HCT116 (cell line): ENCODE data around the gene CAPSL. TPM values are rescaled to one million over a fixed set of nuclear protein-coding genes. Genes with fewer than 3 reads are reported as not detected.

Experiments used
- ATAC-seq: fragments of 200-7000 bp; cut with Tn5 transposase; 2 replicates; pipeline ENCODE4 v1.9.1; 2020; ENCODE audit warnings: mild to moderate bottlenecking, moderate library complexity
- BruUV-seq: library from RNA; stranded (reverse); fragments of 400-500 nt; replicated peaks from 2 replicates; lab custom pipeline; 2021; lab: Mats Ljungman, UMichigan
- CTCF ChIA-PET: fragments of 300-600 bp; sonication (Branson Sonifier 250); formaldehyde crosslinking; loops from one replicate; lab custom pipeline; 2021; ENCODE audit warnings: antibody characterized with exemption; lab: Charles Lee
- POLR2A ChIA-PET: fragments of 300-600, 350-600 bp; sonication (Branson Sonifier 250); formaldehyde crosslinking; loops from one replicate; lab custom pipeline; 2021; ENCODE audit warnings: antibody characterized with exemption; lab: Charles Lee
- RAD21 ChIA-PET, 2 experiments: fragments of 300-600 bp; sonication (Branson Sonifier 250); formaldehyde crosslinking; loops; one replicate each; lab custom pipeline; 2023; ENCODE audit warnings: low total read pairs in 2 of 2; ENCODE audit not compliant: uncharacterized antibody in 2 of 2, unreplicated experiment in 2 of 2, low non-redundant PET in 1 of 2; lab: Charles Lee
- DNase-seq: peaks from one replicate; pipeline ENCODE4 v3.0.0-alpha.2; 2010; ENCODE audit warnings: low read depth, low spot score
- H2AFZ ChIP-seq: fragments of 200-600 bp; shearing (Covaris generic), sonication (generic); 2 replicates; pipeline ENCODE4 v1.6.1; 2017; ENCODE audit warnings: low read depth, mixed run types, mixed read lengths, antibody characterized with exemption, low read length; ENCODE audit not compliant: poor library complexity, severe bottlenecking
- H3K27ac ChIP-seq: 2 replicates; pipeline ENCODE4 v1.5.1; 2012; ENCODE audit warnings: low read depth, low read length
- H3K27me3 ChIP-seq: fragments of 200-600 bp; sonication (generic); 2 replicates; pipeline ENCODE4 v1.6.1; 2016; ENCODE audit warnings: mixed run types, low read length, mixed read lengths; ENCODE audit not compliant: insufficient read depth
- H3K36me3 ChIP-seq, 2 experiments: fragments of 200-500 bp in 1 of 2; fragments of 200-600 bp in 1 of 2; sonication (Bioruptor generic) in 1 of 2; sonication (generic) in 1 of 2; 2 replicates each; pipeline versions ENCODE4 v1.5.1 to v1.6.1; 2014 to 2016; ENCODE audit warnings: low read length in 2 of 2, inconsistent platforms in 1 of 2, mixed read lengths in 1 of 2, mixed run types in 1 of 2; ENCODE audit not compliant: insufficient read depth in 2 of 2, control insufficient read depth in 1 of 2
- H3K4me1 ChIP-seq, 2 experiments: fragments of 200-600 bp in 1 of 2; sonication (generic) in 1 of 2; 2 replicates each; pipeline versions ENCODE4 v1.5.1 to v1.6.1; 2012 to 2017; ENCODE audit warnings: low read length in 2 of 2, inconsistent platforms in 1 of 2, mild to moderate bottlenecking in 1 of 2, mixed read lengths in 1 of 2, mixed run types in 1 of 2, moderate library complexity in 1 of 2; ENCODE audit not compliant: insufficient read depth in 2 of 2, control insufficient read depth in 1 of 2
- H3K4me2 ChIP-seq: fragments of 200-600 bp; sonication (generic); 2 replicates; pipeline ENCODE4 v1.6.1; 2017; ENCODE audit warnings: mixed run types, low read length, mixed read lengths
- H3K4me3 ChIP-seq, 2 experiments: fragments of 200-600 bp in 1 of 2; sonication (generic) in 1 of 2; replicated peaks in 1 of 2; 2 replicates each; pipeline ENCODE4 v1.5.1; 2011 to 2016; ENCODE audit warnings: low read length in 2 of 2, control low read depth in 1 of 2, low read depth in 1 of 2, mild to moderate bottlenecking in 1 of 2, mixed read lengths in 1 of 2, mixed run types in 1 of 2
- H3K79me2 ChIP-seq: fragments of 200-600 bp; sonication (generic); 2 replicates; pipeline ENCODE4 v1.6.1; 2017; ENCODE audit warnings: mild to moderate bottlenecking, mixed run types, low read length, moderate library complexity, mixed read lengths; ENCODE audit not compliant: insufficient read depth
- H3K9ac ChIP-seq: fragments of 200-600 bp; sonication (generic); 2 replicates; pipeline ENCODE4 v1.6.1; 2016; ENCODE audit warnings: low read length, mixed read lengths
- H3K9me2 ChIP-seq: fragments of 200-600 bp; sonication (generic), shearing (Covaris generic); 2 replicates; pipeline ENCODE4 v1.6.1; 2017; ENCODE audit warnings: mixed run types, mild to moderate bottlenecking, moderate library complexity; ENCODE audit not compliant: insufficient read depth
- H3K9me3 ChIP-seq, 2 experiments: fragments of 200-500 bp in 1 of 2; fragments of 200-600 bp in 1 of 2; sonication (Bioruptor generic) in 1 of 2; sonication (generic) in 1 of 2; 2 replicates each; pipeline ENCODE4 v1.6.1; 2014 to 2017; ENCODE audit warnings: low read length in 2 of 2, mixed read lengths in 2 of 2, inconsistent platforms in 1 of 2, low read depth in 1 of 2, mild to moderate bottlenecking in 1 of 2, mixed run types in 1 of 2, moderate library complexity in 1 of 2; ENCODE audit not compliant: control insufficient read depth in 1 of 2, insufficient read depth in 1 of 2
- H4K20me1 ChIP-seq: fragments of 200-600 bp; sonication (generic), shearing (Covaris generic); 2 replicates; pipeline ENCODE4 v1.6.1; 2017; ENCODE audit warnings: mixed run types, mild to moderate bottlenecking, moderate library complexity; ENCODE audit not compliant: insufficient read depth
- CBX3 ChIP-seq: IDR thresholded peaks from 2 replicates; pipeline ENCODE4 v1.6.1; 2012; ENCODE audit warnings: low read depth
- CTCF ChIP-seq, 3 experiments: fragments of 200-600 bp in 1 of 3; sonication (generic) in 1 of 3; IDR thresholded peaks in 2 of 3; conservative IDR thresholded peaks in 1 of 3; 2 replicates each; pipeline ENCODE4 v1.5.1; 2012 to 2017; ENCODE audit warnings: low read depth in 2 of 3, low read length in 2 of 3, antibody characterized with exemption in 1 of 3, borderline replicate concordance in 1 of 3, control low read depth in 1 of 3, mild to moderate bottlenecking in 1 of 3, mixed read lengths in 1 of 3, mixed run types in 1 of 3, moderate library complexity in 1 of 3; ENCODE audit not compliant: insufficient read depth in 1 of 3
- EGR1 ChIP-seq: IDR thresholded peaks from 2 replicates; pipeline ENCODE4 v1.6.1; 2012; ENCODE audit warnings: low read depth
- ELF1 ChIP-seq: IDR thresholded peaks from 2 replicates; pipeline ENCODE4 v1.6.1; 2012; ENCODE audit warnings: low read depth, borderline replicate concordance
- EZH2 ChIP-seq: fragments of 200-600 bp; sonication (generic); IDR thresholded peaks from 2 replicates; pipeline ENCODE4 v1.6.1; 2017; ENCODE audit warnings: antibody characterized with exemption, mixed run types
- EZH2phosphoT487 ChIP-seq: fragments of 200-600 bp; IDR thresholded peaks from 2 replicates; pipeline ENCODE4 v1.6.1; 2018; ENCODE audit warnings: antibody characterized with exemption, borderline replicate concordance
- FOSL1 ChIP-seq: IDR thresholded peaks from 2 replicates; pipeline ENCODE4 v1.6.1; 2012; ENCODE audit warnings: low read depth
- JUND ChIP-seq: IDR thresholded peaks from 2 replicates; pipeline ENCODE4 v1.6.1; 2012
- POLR2A ChIP-seq: IDR thresholded peaks from 2 replicates; pipeline ENCODE4 v1.7.0; 2011; ENCODE audit warnings: borderline replicate concordance; ENCODE audit not compliant: insufficient read depth, insufficient read length; ENCODE audit errors: extremely low read depth
- POLR2AphosphoS5 ChIP-seq: IDR thresholded peaks from 2 replicates; pipeline ENCODE4 v1.6.1; 2011; ENCODE audit warnings: mild to moderate bottlenecking, low read depth, low read length, moderate library complexity
- RAD21 ChIP-seq: IDR thresholded peaks from 2 replicates; pipeline ENCODE4 v1.6.1; 2012; ENCODE audit warnings: low read depth, mild to moderate bottlenecking
- REST ChIP-seq: IDR thresholded peaks from 2 replicates; pipeline ENCODE4 v1.6.1; 2012; ENCODE audit warnings: low read depth
- SIN3A ChIP-seq: IDR thresholded peaks from 2 replicates; pipeline ENCODE4 v1.6.1; 2012; ENCODE audit warnings: low read depth
- SP1 ChIP-seq: IDR thresholded peaks from 2 replicates; pipeline ENCODE4 v1.6.1; 2012; ENCODE audit warnings: low read depth
- SRF ChIP-seq: IDR thresholded peaks from 2 replicates; pipeline ENCODE4 v1.6.1; 2012; ENCODE audit warnings: low read depth
- TCF7L2 ChIP-seq: IDR thresholded peaks from 2 replicates; pipeline ENCODE4 v1.7.0; 2011; ENCODE audit warnings: borderline replicate concordance, inconsistent platforms; ENCODE audit not compliant: insufficient read depth, insufficient read length; ENCODE audit errors: extremely low read depth
- YY1 ChIP-seq: IDR thresholded peaks from 2 replicates; pipeline ENCODE4 v1.6.1; 2011; ENCODE audit warnings: low read length, low read depth, moderate library complexity, mild to moderate bottlenecking; ENCODE audit not compliant: insufficient replicate concordance; ENCODE audit errors: extremely low read depth
- ZFX ChIP-seq: fragments of 450-650 bp; IDR thresholded peaks from 2 replicates; pipeline ENCODE4 v1.6.1; 2017
- ZNF274 ChIP-seq: fragments of 200-500 bp; sonication (Bioruptor generic); IDR thresholded peaks from 2 replicates; pipeline ENCODE4 v1.6.1; 2014; ENCODE audit warnings: mild to moderate bottlenecking, low read depth, low read length, inconsistent platforms
- intact Hi-C: fragments of 100-400 bp; cut with micrococcal nuclease; formaldehyde crosslinking; loops from 2 replicates; pipeline ENCODE4 v1.10.0; 2022
- total RNA-seq: library from RNA; stranded (reverse); gene quantifications from one replicate; pipeline ENCODE4 v1.2.1, GENCODE V29; 2021; ENCODE audit not compliant: unreplicated experiment
- TF ChIP-seq, protein P1 (sequence below): IDR thresholded peaks from 2 replicates; pipeline ENCODE4 v1.6.1; 2011; ENCODE audit warnings: mild to moderate bottlenecking, low read length, moderate library complexity; ENCODE audit not compliant: insufficient replicate concordance; ENCODE audit errors: extremely low read depth

The CAPSL gene
- total RNA-seq, 1 experiment from 2014 or later: not detected

- no peak overlapping the region for H3K9ac ChIP-seq
- ChIA-PET CTCF (no interaction called here), RAD21 (no interaction called here), POLR2A (no interaction called here)
- H3K4me2 ChIP-seq: no peak overlapping the region
- no peaks in the 10 kb centered on the region for H3K4me1 ChIP-seq
- DNase-seq (no peak), ATAC-seq (peak; percentile 69)
- no peaks in the 10 kb centered on the region for H3K79me2 ChIP-seq
- no peak for TF ChIP-seq SRF
- no peak for TF ChIP-seq REST
- TF ChIP-seq EGR1: no peak
- no peak for TF ChIP-seq ELF1
- TF ChIP-seq CTCF (IDR thresholded peaks at IDR 0.05 in 2 of 3, conservative IDR thresholded peaks at IDR 0.05 in 1 of 3; ENCODE audit: borderline replicate concordance in 1 of 3, insufficient read depth in 1 of 3, low read depth in 2 of 3, low read length in 2 of 3): no peak
- TF ChIP-seq POLR2AphosphoS5: no peak
- TF ChIP-seq TCF7L2: no peak
- TF ChIP-seq SIN3A: no peak
- TF ChIP-seq EZH2: no peak
- no peak for TF ChIP-seq ZNF274
- TF ChIP-seq FOSL1: no peak
- TF ChIP-seq SP1: no peak
- no peak for TF ChIP-seq RAD21
- TF ChIP-seq ZFX: no peak
- TF ChIP-seq EZH2phosphoT487: no peak
- no peak for TF ChIP-seq JUND
- TF ChIP-seq YY1: no peak
- no peak for TF ChIP-seq POLR2A
- TF ChIP-seq, protein P1, sequence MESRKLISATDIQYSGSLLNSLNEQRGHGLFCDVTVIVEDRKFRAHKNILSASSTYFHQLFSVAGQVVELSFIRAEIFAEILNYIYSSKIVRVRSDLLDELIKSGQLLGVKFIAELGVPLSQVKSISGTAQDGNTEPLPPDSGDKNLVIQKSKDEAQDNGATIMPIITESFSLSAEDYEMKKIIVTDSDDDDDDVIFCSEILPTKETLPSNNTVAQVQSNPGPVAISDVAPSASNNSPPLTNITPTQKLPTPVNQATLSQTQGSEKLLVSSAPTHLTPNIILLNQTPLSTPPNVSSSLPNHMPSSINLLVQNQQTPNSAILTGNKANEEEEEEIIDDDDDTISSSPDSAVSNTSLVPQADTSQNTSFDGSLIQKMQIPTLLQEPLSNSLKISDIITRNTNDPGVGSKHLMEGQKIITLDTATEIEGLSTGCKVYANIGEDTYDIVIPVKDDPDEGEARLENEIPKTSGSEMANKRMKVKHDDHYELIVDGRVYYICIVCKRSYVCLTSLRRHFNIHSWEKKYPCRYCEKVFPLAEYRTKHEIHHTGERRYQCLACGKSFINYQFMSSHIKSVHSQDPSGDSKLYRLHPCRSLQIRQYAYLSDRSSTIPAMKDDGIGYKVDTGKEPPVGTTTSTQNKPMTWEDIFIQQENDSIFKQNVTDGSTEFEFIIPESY: no peak
- no peak for TF ChIP-seq CBX3
- no peaks in the 10 kb centered on the region for H3K36me3 ChIP-seq
- no peaks in the 10 kb centered on the region for H3K9me2 ChIP-seq
- no peaks in the 10 kb centered on the region for H3K9me3 ChIP-seq
- BruUV-seq: no TSS peak
- intact Hi-C loops: no loop called here
- no peaks in the 10 kb centered on the region for H4K20me1 ChIP-seq
- H3K4me3 ChIP-seq: no peak overlapping the region
- peaks cover 71% of the 10 kb centered on the region for H3K27me3 ChIP-seq
- H2AFZ ChIP-seq: no peak overlapping the region
- no peak overlapping the region for H3K27ac ChIP-seq
Measured at GRCh38 chr5:35954175-35954574, 15.8 kb upstream of the CAPSL start.
